ENCODE measurements around the gene MRPS24.
"Not testable (repeated sequence)": the region's sequence is repeated elsewhere in the genome, so short reads cannot be mapped to it uniquely, and the experiment has no call there.

MRPS24 gene

GRCh38 chr7:43830917-43831316 lies 38.4 kb downstream of the MRPS24 start:
- DNase-seq, result not testable (repeated sequence)

GRCh38 chr7:43825391-43825808 lies 43.9 kb downstream of the MRPS24 start:
- no peak for DNase-seq

- no peak for DNase-seq
Observed at GRCh38 chr7:43824963-43825362, 44.4 kb downstream of the MRPS24 start.

GRCh38 chr7:43824513-43824912 lies 44.8 kb downstream of the MRPS24 start:
- not testable (repeated sequence) for DNase-seq

- no peak for DNase-seq
Observed at GRCh38 chr7:43823941-43824340, 45.4 kb downstream of the MRPS24 start.

GRCh38 chr7:43823425-43823824 lies 45.9 kb downstream of the MRPS24 start:
- DNase-seq, result not testable (repeated sequence)

Data from activated CD4-positive, alpha-beta T cell treated with anti-CD3 and anti-CD28 coated beads, Interleukin-2, Interleukin-6, amounts not matched to agents 100 ng/mL and 50 ng/mL, durations not matched to agents 16 hours and 8 hours (primary cell).